ENCODE measurements around the gene SLC9A8. TPM values are rescaled to one million over a fixed set of nuclear protein-coding genes. Genes with fewer than 3 reads are reported as not detected.
A peak's percentile ranks its signal among the peaks of the same experiment; 100 is the strongest.

The SLC9A8 gene
- 9.4 and 9.9 TPM in 2 replicates for total RNA-seq

GRCh38 chr20:49812507-49813304 lies at the start of gene SLC9A8:
Gene SLC9A8 (plus strand): TSS chr20:49812828. CDS start chr20:49812923, 95 bp downstream.
- TF ChIP-seq, protein P1, sequence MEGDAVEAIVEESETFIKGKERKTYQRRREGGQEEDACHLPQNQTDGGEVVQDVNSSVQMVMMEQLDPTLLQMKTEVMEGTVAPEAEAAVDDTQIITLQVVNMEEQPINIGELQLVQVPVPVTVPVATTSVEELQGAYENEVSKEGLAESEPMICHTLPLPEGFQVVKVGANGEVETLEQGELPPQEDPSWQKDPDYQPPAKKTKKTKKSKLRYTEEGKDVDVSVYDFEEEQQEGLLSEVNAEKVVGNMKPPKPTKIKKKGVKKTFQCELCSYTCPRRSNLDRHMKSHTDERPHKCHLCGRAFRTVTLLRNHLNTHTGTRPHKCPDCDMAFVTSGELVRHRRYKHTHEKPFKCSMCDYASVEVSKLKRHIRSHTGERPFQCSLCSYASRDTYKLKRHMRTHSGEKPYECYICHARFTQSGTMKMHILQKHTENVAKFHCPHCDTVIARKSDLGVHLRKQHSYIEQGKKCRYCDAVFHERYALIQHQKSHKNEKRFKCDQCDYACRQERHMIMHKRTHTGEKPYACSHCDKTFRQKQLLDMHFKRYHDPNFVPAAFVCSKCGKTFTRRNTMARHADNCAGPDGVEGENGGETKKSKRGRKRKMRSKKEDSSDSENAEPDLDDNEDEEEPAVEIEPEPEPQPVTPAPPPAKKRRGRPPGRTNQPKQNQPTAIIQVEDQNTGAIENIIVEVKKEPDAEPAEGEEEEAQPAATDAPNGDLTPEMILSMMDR (IDR thresholded peaks at IDR 0.05; ENCODE audit: insufficient read depth, low read length, poor library complexity, severe bottlenecking) = peak; percentile 2
- peak within 1 kb of the TSS; percentile 82 for H3K4me3 ChIP-seq (ENCODE audit: low read depth, low read length)
- H3K27me3 ChIP-seq (ENCODE audit: control insufficient read depth, insufficient read depth, low read length) = no peaks in the 10 kb centered on the region
- peak; percentile 74 for DNase-seq (ENCODE audit: low read depth)
- H3K36me3 ChIP-seq (ENCODE audit: control insufficient read depth, insufficient read depth, low read length) = no peaks in the 10 kb centered on the region

GRCh38 chr20:49762940-49763766 lies 49.5 kb upstream of the SLC9A8 start:
- no peak overlapping the region for H3K4me3 ChIP-seq (ENCODE audit: low read depth, low read length)
- no peaks in the 10 kb centered on the region for H3K27me3 ChIP-seq (ENCODE audit: control insufficient read depth, insufficient read depth, low read length)
- DNase-seq (ENCODE audit: low read depth) = no peak
- TF ChIP-seq, protein P1 (IDR thresholded peaks at IDR 0.05; ENCODE audit: insufficient read depth, low read length, poor library complexity, severe bottlenecking) = no peak
- no peaks in the 10 kb centered on the region for H3K36me3 ChIP-seq (ENCODE audit: control insufficient read depth, insufficient read depth, low read length)

- Histone ChIP-seq H3K36me3 (ENCODE audit: control insufficient read depth, insufficient read depth, low read length) (no peaks in the 10 kb centered on the region), H3K4me3 (ENCODE audit: low read depth, low read length) (no peak overlapping the region), H3K27me3 (ENCODE audit: control insufficient read depth, insufficient read depth, low read length) (no peaks in the 10 kb centered on the region)
- DNase-seq (ENCODE audit: low read depth) = no peak
- TF ChIP-seq, protein P1 (IDR thresholded peaks at IDR 0.05; ENCODE audit: insufficient read depth, low read length, poor library complexity, severe bottlenecking) = no peak
Measured at GRCh38 chr20:49765413-49765736, 47.3 kb upstream of the SLC9A8 start.

DNA sequence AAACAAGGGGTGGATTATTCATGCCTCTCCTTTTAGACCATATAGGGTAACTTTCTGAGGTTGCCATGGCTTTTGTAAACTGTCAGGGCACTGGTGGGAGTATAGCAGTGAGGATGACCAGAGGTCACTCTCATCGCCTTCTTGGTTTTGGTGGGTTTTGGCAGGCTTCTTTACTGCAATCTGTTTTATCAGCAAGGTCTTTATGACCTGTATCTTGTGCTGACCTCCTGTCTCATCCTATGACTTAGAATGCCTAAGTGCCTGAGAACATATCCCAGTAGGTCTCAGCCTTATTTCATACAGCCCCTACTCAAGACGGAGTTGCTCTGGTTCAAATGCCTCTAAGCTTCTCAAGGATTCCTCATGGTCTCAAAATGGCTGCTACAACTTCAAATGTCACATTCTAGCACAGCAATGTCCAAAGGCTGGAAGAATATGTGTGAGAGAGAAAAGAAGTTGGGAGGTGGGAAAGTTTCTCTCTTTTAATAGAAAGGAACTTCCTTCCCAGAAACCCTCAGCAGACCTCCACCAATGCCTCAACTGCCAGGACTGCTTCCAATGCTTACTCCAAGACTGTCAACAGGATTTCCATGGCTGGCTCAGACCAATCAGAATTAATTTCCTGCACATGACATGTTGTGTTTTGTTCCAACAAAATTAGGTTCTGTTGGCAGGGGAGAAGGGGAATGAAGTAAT lies 46.6 kb upstream of the SLC9A8 start:
- TF ChIP-seq, protein P1 (IDR thresholded peaks at IDR 0.05; ENCODE audit: insufficient read depth, low read length, poor library complexity, severe bottlenecking) = no peak
- H3K27me3 ChIP-seq (ENCODE audit: control insufficient read depth, insufficient read depth, low read length) = no peaks in the 10 kb centered on the region
- no peak for DNase-seq (ENCODE audit: low read depth)
- H3K36me3 ChIP-seq (ENCODE audit: control insufficient read depth, insufficient read depth, low read length) = no peaks in the 10 kb centered on the region
- H3K4me3 ChIP-seq (ENCODE audit: low read depth, low read length) = no peak overlapping the region

GRCh38 chr20:49766979-49767521 lies 45.6 kb upstream of the SLC9A8 start:
- H3K36me3 ChIP-seq (ENCODE audit: control insufficient read depth, insufficient read depth, low read length) = no peaks in the 10 kb centered on the region
- no peak overlapping the region for H3K4me3 ChIP-seq (ENCODE audit: low read depth, low read length)
- no peak for DNase-seq (ENCODE audit: low read depth)
- TF ChIP-seq, protein P1 (IDR thresholded peaks at IDR 0.05; ENCODE audit: insufficient read depth, low read length, poor library complexity, severe bottlenecking) = no peak
- no peaks in the 10 kb centered on the region for H3K27me3 ChIP-seq (ENCODE audit: control insufficient read depth, insufficient read depth, low read length)
